GM21619 (cell line): Measurements from ENCODE around the gene RPL34.
"Not testable (repeated sequence)": the region's sequence is repeated elsewhere in the genome, so short reads cannot be mapped to it uniquely, and the experiment has no call there.

Experiments
- ATAC-seq: cut with Tn5 transposase; IDR thresholded peaks from one replicate; pipeline ENCODE4 v1.9.1; 2021; ENCODE audit not compliant: unreplicated experiment

The RPL34 gene

GRCh38 chr4:108620101-108620932 is at the start of gene RPL34:
Gene RPL34 (plus strand): TSS chr4:108620576. CDS start chr4:108621960, 1,384 bp downstream.
- peak; percentile 100 for ATAC-seq

GRCh38 chr4:108570993-108571569 is 49.3 kb upstream of the RPL34 start:
- no peak for ATAC-seq

GRCh38 chr4:108574402-108574801 is 46.0 kb upstream of the RPL34 start:
- no peak for ATAC-seq

- ATAC-seq, result no peak
Observed at GRCh38 chr4:108581083-108581482, 39.3 kb upstream of the RPL34 start.

- no peak for ATAC-seq
Observed at GRCh38 chr4:108586778-108587177, 33.6 kb upstream of the RPL34 start.

- no peak for ATAC-seq
Observed at GRCh38 chr4:108588878-108589277, 31.5 kb upstream of the RPL34 start.

- ATAC-seq, result no peak
Observed at GRCh38 chr4:108589961-108590360, 30.4 kb upstream of the RPL34 start.

- no peak for ATAC-seq
Observed at GRCh38 chr4:108590776-108591175, 29.6 kb upstream of the RPL34 start.

GRCh38 chr4:108592674-108592986 is 27.7 kb upstream of the RPL34 start:
- no peak for ATAC-seq

- not testable (repeated sequence) for ATAC-seq
Observed at GRCh38 chr4:108594296-108594695, 26.1 kb upstream of the RPL34 start.

- no peak for ATAC-seq
Observed at GRCh38 chr4:108596344-108596743, 24.0 kb upstream of the RPL34 start.

- no peak for ATAC-seq
Observed at GRCh38 chr4:108601106-108601505, 19.3 kb upstream of the RPL34 start.

- ATAC-seq, result no peak
Observed at GRCh38 chr4:108601532-108601931, 18.8 kb upstream of the RPL34 start.

- no peak for ATAC-seq
Observed at GRCh38 chr4:108602163-108602562, 18.2 kb upstream of the RPL34 start.

GRCh38 chr4:108607079-108607815 is 13.1 kb upstream of the RPL34 start:
- ATAC-seq, result no peak

GRCh38 chr4:108611365-108611764 is 9.0 kb upstream of the RPL34 start:
- no peak for ATAC-seq

GRCh38 chr4:108612365-108612764 is 8.0 kb upstream of the RPL34 start:
- no peak for ATAC-seq

- peak; percentile 1 for ATAC-seq
Observed at GRCh38 chr4:108619372-108620100, 840 bp upstream of the RPL34 start.

GRCh38 chr4:108620933-108621905 is 843 bp downstream of the RPL34 start:
- ATAC-seq, result no peak

GRCh38 chr4:108622022-108622421 is 1.6 kb downstream of the RPL34 start:
- ATAC-seq, result no peak
